Lung (tissue), 12 donors: ENCODE measurements around the gene BMPR1B. TPM values are rescaled to one million over a fixed set of nuclear protein-coding genes. Genes with fewer than 3 reads are reported as not detected.
"Not testable (repeated sequence)": the region's sequence is repeated elsewhere in the genome, so short reads cannot be mapped to it uniquely, and the experiment has no call there.

Experiments used
- ATAC-seq: fragments of 200-7000 bp; cut with Tn5 transposase; one replicate; pipeline ENCODE4 v1.9.1; 2020; ENCODE audit warnings: moderate number of reproducible peaks; ENCODE audit not compliant: insufficient read depth, low FRiP score
- DNase-seq, 3 donors: peaks; one replicate each; pipeline ENCODE4 v3.0.0-alpha.2; 2013 to 2017
- H3K27ac ChIP-seq, 2 donors: one replicate each; pipeline ENCODE4 v1.5.1; 2013; ENCODE audit warnings: mild to moderate bottlenecking in 2 of 2, moderate library complexity in 2 of 2, control low read depth in 1 of 2, inconsistent platforms in 1 of 2, low read depth in 1 of 2, low read length in 1 of 2
- H3K27me3 ChIP-seq, 3 donors: one replicate each; pipeline ENCODE4 v1.5.1; 2013; ENCODE audit warnings: low read length in 2 of 3; ENCODE audit not compliant: control insufficient read depth in 3 of 3, insufficient read depth in 3 of 3
- H3K36me3 ChIP-seq, 4 donors: one replicate each; pipeline ENCODE4 v1.5.1; 2013; ENCODE audit warnings: low read length in 4 of 4, mild to moderate bottlenecking in 1 of 4, moderate library complexity in 1 of 4; ENCODE audit not compliant: control insufficient read depth in 4 of 4, insufficient read depth in 4 of 4
- H3K4me1 ChIP-seq, 5 donors: one replicate each; pipeline ENCODE4 v1.5.1; 2013; ENCODE audit warnings: low read length in 5 of 5, mild to moderate bottlenecking in 2 of 5, moderate library complexity in 1 of 5; ENCODE audit not compliant: control insufficient read depth in 5 of 5, insufficient read depth in 5 of 5
- H3K4me3 ChIP-seq: one replicate; pipeline ENCODE4 v1.5.1; 2013; ENCODE audit warnings: mild to moderate bottlenecking, control low read depth, moderate library complexity
- H3K9ac ChIP-seq, 2 donors: one replicate each; pipeline ENCODE4 v1.5.1; 2013; ENCODE audit warnings: low read length in 2 of 2, control low read depth in 1 of 2; ENCODE audit not compliant: insufficient read depth in 1 of 2
- H3K9me3 ChIP-seq, 4 donors: one replicate each; pipeline ENCODE4 v1.5.1; 2013; ENCODE audit warnings: low read length in 3 of 4, mild to moderate bottlenecking in 1 of 4, moderate library complexity in 1 of 4; ENCODE audit not compliant: control insufficient read depth in 4 of 4, insufficient read depth in 3 of 4
- CTCF ChIP-seq: IDR thresholded peaks from 2 replicates; pipeline ENCODE4 v1.5.1; 2012; ENCODE audit warnings: mild to moderate bottlenecking; ENCODE audit errors: control extremely low read depth, extremely low read depth
- WGBS, 2 donors: extraction: QIAGEN DNeasy Blood & Tissue Kit; methylation state at CpG; one replicate each; pipeline ENCODE4 v1.1.7; 2013; 5-methylcytosine and 5-hydroxymethylcytosine counted together
- polyA plus RNA-seq, 2 donors: library from polyadenylated mRNA; stranded (reverse); fragments of 200-250 nt; gene quantifications; one replicate each; pipeline ENCODE4 v1.2.1, GENCODE V29; 2013
- total RNA-seq, 2 donors: library from RNA; depleted of rRNA in 1 of 2; stranded (reverse); fragments of >200 nt in 1 of 2; gene quantifications; one replicate each; pipeline ENCODE4 v1.2.1, GENCODE V29; 2014 to 2021
- donor health status: control.
- donor health status: control.
- donor health status: Bipolar disorder and iron deficiency.
- donor health status: healthy.
- donor health status: DM: yes; HTN: yes; CAD: no.

The BMPR1B gene
- total and polyA plus RNA-seq, 4 donors, result 0.65 to 7.3 (median 1.9) TPM

GRCh38 chr4:94833394-94833793, 75.6 kb downstream of the BMPR1B start:
- 68 to 85% methylated on average over 1 of the region's 1 CpG for WGBS, 2 donors
- no peak overlapping the region for H3K27ac ChIP-seq
- TF ChIP-seq CTCF, result no peak
- no peak overlapping the region for H3K9ac ChIP-seq
- DNase-seq (no peak), ATAC-seq (no peak)
- H3K36me3 ChIP-seq, result no peaks in the 10 kb centered on the region
- H3K27me3 ChIP-seq, result no peaks in the 10 kb centered on the region
- H3K4me1 ChIP-seq, result no peaks in the 10 kb centered on the region
- no peak overlapping the region for H3K4me3 ChIP-seq
- no peaks in the 10 kb centered on the region for H3K9me3 ChIP-seq

GRCh38 chr4:94834501-94834900, 76.7 kb downstream of the BMPR1B start:
- DNase-seq (no peak), ATAC-seq (no peak)
- no peaks in the 10 kb centered on the region for H3K4me1 ChIP-seq
- no peaks in the 10 kb centered on the region for H3K36me3 ChIP-seq
- H3K9me3 ChIP-seq, result no peaks in the 10 kb centered on the region
- TF ChIP-seq CTCF, result no peak
- H3K27me3 ChIP-seq, result no peaks in the 10 kb centered on the region
- H3K9ac ChIP-seq, result no peak overlapping the region
- no peak overlapping the region for H3K27ac ChIP-seq
- WGBS, 2 donors, result 83 to 93% methylated on average over 1 of the region's 1 CpG
- no peak overlapping the region for H3K4me3 ChIP-seq

- not testable (repeated sequence) for H3K4me1 ChIP-seq, DNase-seq, H3K9ac ChIP-seq, H3K27me3 ChIP-seq, H3K36me3 ChIP-seq, H3K9me3 ChIP-seq, H3K27ac ChIP-seq, H3K4me3 ChIP-seq, ATAC-seq
- WGBS, 2 donors, result 86 to 92% methylated on average over 21 to 28 of the region's 29 CpGs
These were observed 83.6 kb downstream of the BMPR1B start for GRCh38 chr4:94841166-94841863.

GRCh38 chr4:94841864-94842221, 84.1 kb downstream of the BMPR1B start:
- TF ChIP-seq CTCF, result no peak
- no peak for DNase-seq
- Histone ChIP-seq H3K9me3 (no peaks in the 10 kb centered on the region), H3K27ac (no peak overlapping the region), H3K36me3 (no peaks in the 10 kb centered on the region), H3K4me3 (no peak overlapping the region), H3K4me1 (no peaks in the 10 kb centered on the region), H3K9ac (no peak overlapping the region), H3K27me3 (no peaks in the 10 kb centered on the region)
- WGBS, 2 donors, result 30 to 61% methylated on average over 3 of the region's 3 CpGs
- ATAC-seq, result no peak
